ENCODE measurements around the gene OBI1.

OBI1 gene

GRCh38 chr13:78689011-78689410 lies 30.1 kb upstream of the OBI1 start:
- Histone ChIP-seq H3K9me3 (ENCODE audit: control insufficient read depth, insufficient read depth, low read depth, low read length) (no peaks in the 10 kb centered on the region), H3K27ac (ENCODE audit: extremely low read depth, low read depth, low read length) (no peak overlapping the region), H3K4me1 (ENCODE audit: control insufficient read depth, insufficient read depth, low read length) (no peaks in the 10 kb centered on the region), H3K36me3 (ENCODE audit: control insufficient read depth in 2 of 2, insufficient read depth in 1 of 2, low read length in 2 of 2) (no peaks in the 10 kb centered on the region), H3K4me3 (ENCODE audit: low read depth, low read length) (no peak overlapping the region)
- TF ChIP-seq PRDM2 (tag by site-specific recombination; IDR thresholded peaks at IDR 0.05; ENCODE audit: borderline replicate concordance) (no peak), ZNF76 (tag by site-specific recombination; IDR thresholded peaks at IDR 0.05; ENCODE audit: borderline replicate concordance, low read depth) (no peak)
- POLR2A ChIA-PET, result no interaction called here
- CTCF ChIA-PET, result interaction anchor here (0.7 kb wide), 2 partner anchors 113 to 338 kb away, joined by 3 read pairs; no protein-coding TSS in a partner anchor

GRCh38 chr13:78686461-78686860 lies 27.5 kb upstream of the OBI1 start:
- no peaks in the 10 kb centered on the region for H3K36me3 ChIP-seq (ENCODE audit: control insufficient read depth in 2 of 2, insufficient read depth in 1 of 2, low read length in 2 of 2)
- POLR2A ChIA-PET, result no interaction called here

GRCh38 chr13:78680576-78681350 lies 21.8 kb upstream of the OBI1 start:
- no peaks in the 10 kb centered on the region for H3K9me3 ChIP-seq (ENCODE audit: control insufficient read depth, insufficient read depth, low read depth, low read length)
- H3K4me1 ChIP-seq (ENCODE audit: control insufficient read depth, insufficient read depth, low read length), result no peaks in the 10 kb centered on the region
- H3K27ac ChIP-seq (ENCODE audit: extremely low read depth, low read depth, low read length), result no peak overlapping the region
- CTCF ChIA-PET, result interaction anchor here (0.6 to 1.1 kb wide), 3 partner anchors 194 to 440 kb away, joined by 3 to 4 read pairs (median 3); no protein-coding TSS in a partner anchor
- no peaks in the 10 kb centered on the region for H3K36me3 ChIP-seq (ENCODE audit: control insufficient read depth in 2 of 2, insufficient read depth in 1 of 2, low read length in 2 of 2)
- POLR2A ChIA-PET, result interaction anchor here (0.6 kb wide), 1 partner anchor 30 kb away, joined by 4 read pairs; no protein-coding TSS in a partner anchor
- H3K4me3 ChIP-seq (ENCODE audit: low read depth, low read length), result no peak overlapping the region
- TF ChIP-seq SETDB1 (IDR thresholded peaks at IDR 0.05; ENCODE audit: insufficient read length, low read length) (no peak), OSR2 (tag by site-specific recombination; IDR thresholded peaks at IDR 0.05) (no peak), ZBTB7A (tag by site-specific recombination; IDR thresholded peaks at IDR 0.05; ENCODE audit: low read depth) (no peak), ZNF707 (tag by site-specific recombination; IDR thresholded peaks at IDR 0.05) (no peak), IKZF3 (tag by site-specific recombination; IDR thresholded peaks at IDR 0.05) (no peak), TRIM28 (IDR thresholded peaks at IDR 0.05; ENCODE audit: borderline replicate concordance, low read length) (no peak), ZNF169 (tag by site-specific recombination; IDR thresholded peaks at IDR 0.05) (no peak), TSHZ1 (tag by site-specific recombination; IDR thresholded peaks at IDR 0.05; ENCODE audit: borderline replicate concordance) (no peak), ZFP37 (tag by site-specific recombination; IDR thresholded peaks at IDR 0.05) (no peak), ZNF776 (tag by site-specific recombination; IDR thresholded peaks at IDR 0.05; ENCODE audit: borderline replicate concordance) (no peak)

More at GRCh38 chr13:78686461-78686860, 27.5 kb upstream of the OBI1 start:
- Histone ChIP-seq H3K4me1 (ENCODE audit: control insufficient read depth, insufficient read depth, low read length) (no peaks in the 10 kb centered on the region), H3K9me3 (ENCODE audit: control insufficient read depth, insufficient read depth, low read depth, low read length) (no peaks in the 10 kb centered on the region), H3K27ac (ENCODE audit: extremely low read depth, low read depth, low read length) (no peak overlapping the region), H3K4me3 (ENCODE audit: low read depth, low read length) (no peak overlapping the region)
- TF ChIP-seq ZFP41 (tag by site-specific recombination; IDR thresholded peaks at IDR 0.05; ENCODE audit: borderline replicate concordance) (no peak), GLIS1 (tag by site-specific recombination; IDR thresholded peaks at IDR 0.05) (no peak), ZNF354C (tag by site-specific recombination; IDR thresholded peaks at IDR 0.05; ENCODE audit: borderline replicate concordance, low read depth) (no peak), ZSCAN23 (tag by site-specific recombination; IDR thresholded peaks at IDR 0.05) (no peak), ZNF248 (tag by site-specific recombination; IDR thresholded peaks at IDR 0.05) (no peak), ZNF843 (tag by site-specific recombination; IDR thresholded peaks at IDR 0.05) (no peak), ZNF692 (tag by site-specific recombination; IDR thresholded peaks at IDR 0.05) (no peak), ZNF529 (tag by site-specific recombination; IDR thresholded peaks at IDR 0.05; ENCODE audit: insufficient replicate concordance) (no peak), ZNF292 (tag by site-specific recombination; IDR thresholded peaks at IDR 0.05; ENCODE audit: borderline replicate concordance, low read depth) (no peak), ZNF544 (tag by site-specific recombination; IDR thresholded peaks at IDR 0.05) (no peak), ZNF223 (tag by site-specific recombination; IDR thresholded peaks at IDR 0.05) (no peak), ZNF155 (tag by site-specific recombination; IDR thresholded peaks at IDR 0.05) (no peak), SALL2 (tag by site-specific recombination; IDR thresholded peaks at IDR 0.05; ENCODE audit: borderline replicate concordance) (no peak), ZNF623 (tag by site-specific recombination; IDR thresholded peaks at IDR 0.05) (no peak), ZNF548 (tag by site-specific recombination; IDR thresholded peaks at IDR 0.05) (no peak), WT1 (tag by site-specific recombination; IDR thresholded peaks at IDR 0.05) (no peak)
- CTCF ChIA-PET, result no interaction called here
